SK-N-SH (cell line): ENCODE measurements around the gene RPP30. TPM values are rescaled to one million over a fixed set of nuclear protein-coding genes. Genes with fewer than 3 reads are reported as not detected.
A peak's percentile ranks its signal among the peaks of the same experiment; 100 is the strongest.

Experiments used
- CTCF ChIA-PET: fragments of 300-600, 350-600 bp; formaldehyde crosslinking; extraction: SDS; loops from one replicate; lab custom pipeline; 2021; lab: Yijun Ruan, JAX
- POLR2A ChIA-PET: fragments of 350-600 bp; sonication (Branson Sonifier 250); formaldehyde crosslinking; extraction: SDS; loops from one replicate; lab custom pipeline; 2020; ENCODE audit warnings: antibody characterized with exemption, inconsistent platforms; lab: Yijun Ruan, JAX
- DNase-seq: peaks from one replicate; pipeline ENCODE4 v3.0.0; 2012
- H2AFZ ChIP-seq: fragments of 200-600 bp; sonication (generic); 2 replicates; pipeline ENCODE4 v1.8.1; 2016; ENCODE audit warnings: antibody characterized with exemption, mild to moderate bottlenecking, low read depth
- H3F3A ChIP-seq: fragments of 200-600 bp; sonication (generic); replicated peaks from 2 replicates; pipeline ENCODE3; 2016; ENCODE audit warnings: antibody characterized with exemption, mild to moderate bottlenecking; ENCODE audit not compliant: insufficient read depth
- H3K27ac ChIP-seq, 2 experiments: fragments of 200-500 bp in 1 of 2; fragments of 200-600 bp in 1 of 2; sonication (Bioruptor generic) in 1 of 2; sonication (generic), shearing (Covaris generic) in 1 of 2; 2 replicates each; pipeline versions ENCODE4 v1.5.1 to v1.6.1; 2014 to 2016; ENCODE audit warnings: low read depth in 2 of 2, inconsistent platforms in 1 of 2, low read length in 1 of 2, mild to moderate bottlenecking in 1 of 2, mixed read lengths in 1 of 2
- H3K27me3 ChIP-seq: fragments of 200-600 bp; sonication (generic), shearing (Covaris generic); 2 replicates; pipeline ENCODE4 v1.6.1; 2016; ENCODE audit warnings: mixed run types; ENCODE audit not compliant: insufficient read depth
- H3K36me3 ChIP-seq, 2 experiments: fragments of 200-500 bp in 1 of 2; fragments of 200-600 bp in 1 of 2; sonication (Bioruptor generic) in 1 of 2; sonication (generic) in 1 of 2; replicated peaks in 1 of 2; 2 replicates each; pipeline versions ENCODE3 to v1.5.1; 2014 to 2016; ENCODE audit warnings: low read length in 1 of 2, mild to moderate bottlenecking in 1 of 2; ENCODE audit not compliant: insufficient read depth in 2 of 2, control insufficient read depth in 1 of 2
- H3K4me1 ChIP-seq, 2 experiments: fragments of 200-500 bp in 1 of 2; fragments of 200-600 bp in 1 of 2; sonication (Bioruptor generic) in 1 of 2; sonication (generic), shearing (Covaris generic) in 1 of 2; 2 replicates each; pipeline versions ENCODE4 v1.5.1 to v1.6.1; 2014 to 2016; ENCODE audit warnings: low read depth in 1 of 2, low read length in 1 of 2, mixed run types in 1 of 2; ENCODE audit not compliant: insufficient read depth in 2 of 2, control insufficient read depth in 1 of 2
- H3K4me2 ChIP-seq: fragments of 200-600 bp; sonication (generic), shearing (Covaris generic); 2 replicates; pipeline ENCODE4 v1.6.1; 2017; ENCODE audit warnings: mixed run types
- H3K4me3 ChIP-seq, 2 experiments: fragments of 200-500 bp in 1 of 2; fragments of 200-600 bp in 1 of 2; sonication (Bioruptor generic) in 1 of 2; sonication (generic), shearing (Covaris generic) in 1 of 2; 2 replicates each; pipeline versions ENCODE4 v1.5.1 to v1.8.1; 2014 to 2016; ENCODE audit warnings: low read depth in 2 of 2, inconsistent platforms in 1 of 2, low read length in 1 of 2, mild to moderate bottlenecking in 1 of 2, mixed read lengths in 1 of 2, moderate library complexity in 1 of 2
- H3K79me2 ChIP-seq: fragments of 200-600 bp; sonication (generic); 2 replicates; pipeline ENCODE4 v1.8.1; 2017; ENCODE audit warnings: mild to moderate bottlenecking; ENCODE audit not compliant: insufficient read depth
- H3K9ac ChIP-seq: fragments of 200-600 bp; sonication (generic); 2 replicates; pipeline ENCODE4 v1.6.1; 2017; ENCODE audit warnings: mixed run types
- H3K9me2 ChIP-seq: fragments of 200-600 bp; sonication (generic); 2 replicates; pipeline ENCODE4 v1.6.1; 2017; ENCODE audit warnings: mixed run types
- H3K9me3 ChIP-seq: fragments of 200-600 bp; sonication (generic); 2 replicates; pipeline ENCODE4 v1.6.1; 2017; ENCODE audit warnings: mixed run types, mild to moderate bottlenecking, moderate library complexity
- H4K20me1 ChIP-seq: fragments of 200-600 bp; sonication (generic); 2 replicates; pipeline ENCODE4 v1.6.1; 2017; ENCODE audit warnings: mild to moderate bottlenecking, mixed run types; ENCODE audit not compliant: insufficient read depth
- CTCF ChIP-seq: fragments of 200-600 bp; sonication (generic); IDR thresholded peaks from 2 replicates; pipeline ENCODE4 v1.6.1; 2017; ENCODE audit warnings: antibody characterized with exemption, mild to moderate bottlenecking, moderate library complexity
- EZH2phosphoT487 ChIP-seq: fragments of 200-600 bp; sonication (generic); IDR thresholded peaks from 2 replicates; pipeline ENCODE4 v1.6.1; 2017; ENCODE audit warnings: low read depth, mixed run types, mild to moderate bottlenecking, antibody characterized with exemption, moderate library complexity, borderline replicate concordance
- GABPA ChIP-seq: IDR thresholded peaks from 2 replicates; pipeline ENCODE4 v1.4.0; 2012; ENCODE audit warnings: low read depth, mild to moderate bottlenecking
- GATA2 ChIP-seq: sonication (generic); formaldehyde crosslinking; IDR thresholded peaks from 2 replicates; pipeline ENCODE4 v1.5.0; 2020; ENCODE audit warnings: mild to moderate bottlenecking, missing genetic modification reagents
- IRF3 ChIP-seq: fragments of 150-350 bp; IDR thresholded peaks from 2 replicates; pipeline ENCODE4 v1.6.1; 2016; ENCODE audit warnings: mild to moderate bottlenecking, low read depth, low read length
- MAX ChIP-seq: IDR thresholded peaks from 2 replicates; pipeline ENCODE4 v1.4.0; 2012; ENCODE audit warnings: low read depth
- MEF2A ChIP-seq: IDR thresholded peaks from 2 replicates; pipeline ENCODE4 v1.4.0; 2012; ENCODE audit warnings: low read depth, borderline replicate concordance
- MXI1 ChIP-seq: IDR thresholded peaks from 2 replicates; pipeline ENCODE4 v1.6.1; 2012; ENCODE audit warnings: mild to moderate bottlenecking, low read depth, low read length, improper control_type of control experiment
- NFIC ChIP-seq: IDR thresholded peaks from 2 replicates; pipeline ENCODE4 v1.4.0; 2012; ENCODE audit warnings: borderline replicate concordance
- PBX3 ChIP-seq: IDR thresholded peaks from 2 replicates; pipeline ENCODE4; 2012
- RAD21 ChIP-seq: IDR thresholded peaks from 2 replicates; pipeline ENCODE4 v1.6.1; 2012; ENCODE audit warnings: mild to moderate bottlenecking, low read length
- RCOR1 ChIP-seq: fragments of 150-350 bp; IDR thresholded peaks from 2 replicates; pipeline ENCODE4 v1.6.1; 2017; ENCODE audit warnings: antibody characterized with exemption, low read length
- REST ChIP-seq: IDR thresholded peaks from 2 replicates; pipeline ENCODE4 v1.6.1; 2012; ENCODE audit warnings: mild to moderate bottlenecking, low read depth, low read length, moderate library complexity
- RFX5 ChIP-seq: IDR thresholded peaks from 2 replicates; pipeline ENCODE4 v1.6.1; 2012; ENCODE audit warnings: mild to moderate bottlenecking, improper control_type of control experiment, low read length
- RXRA ChIP-seq: IDR thresholded peaks from 2 replicates; pipeline ENCODE4 v1.4.0; 2012; ENCODE audit warnings: low read depth, mild to moderate bottlenecking, borderline replicate concordance
- SMC3 ChIP-seq: IDR thresholded peaks from 2 replicates; pipeline ENCODE4 v1.6.1; 2012; ENCODE audit warnings: low read depth, low read length, improper control_type of control experiment
- TAF1 ChIP-seq: IDR thresholded peaks from 2 replicates; pipeline ENCODE4 v1.6.1; 2012; ENCODE audit warnings: low read depth, mild to moderate bottlenecking, low read length, moderate library complexity, borderline replicate concordance
- TCF12 ChIP-seq: IDR thresholded peaks from 2 replicates; pipeline ENCODE4 v1.4.0; 2012
- TEAD4 ChIP-seq: IDR thresholded peaks from 2 replicates; pipeline ENCODE4 v1.4.0; 2012; ENCODE audit warnings: mild to moderate bottlenecking, borderline replicate concordance; ENCODE audit not compliant: insufficient read depth
- USF1 ChIP-seq: IDR thresholded peaks from 2 replicates; pipeline ENCODE4 v1.4.0; 2012; ENCODE audit warnings: low read depth, borderline replicate concordance
- WGBS: methylation state at CpG from one replicate; pipeline ENCODE4 v1.1.6; 2017; ENCODE audit warnings: low lambda C conversion rate; 5-methylcytosine and 5-hydroxymethylcytosine counted together
- polyA plus RNA-seq, 3 experiments: library from polyadenylated mRNA; depleted of rRNA; stranded (reverse); fragments of >200 nt; gene quantifications; 2 replicates each; pipeline ENCODE4 v1.2.3, GENCODE V29; 2012

RPP30 gene
- 16.7 and 18.6 TPM in 2 replicates for polyA plus RNA-seq (2012; rRNA removed)
- polyA plus RNA-seq (2012; cell fraction: cytosol; rRNA removed): 18.9 and 21.0 TPM in 2 replicates
- 15.1 and 24.7 TPM in 2 replicates for polyA plus RNA-seq (2012; cell fraction: nucleus; rRNA removed)

- H3K79me2 ChIP-seq: peaks cover 31% of the 10 kb centered on the region
- H3K4me1 ChIP-seq: peaks cover 5 to 9% of the 10 kb centered on the region in 2 experiments; a peak in 3 of 4 replicates
- H3K4me2 ChIP-seq: peak within 1 kb of the TSS; percentile 85
- under 1% methylated on average over 31 of the region's 43 CpGs for WGBS
- H2AFZ ChIP-seq: peak within 1 kb of the TSS; percentile 95
- ChIA-PET POLR2A (no interaction called here), CTCF (interaction anchor here (0.7 to 2.2 kb wide), 13 partner anchors 8 to 1069 kb away, joined by 3 to 10 read pairs (median 4); partner anchors contain the start of gene HTR7)
- peak within 1 kb of the TSS; percentile 25 to 60; a peak in 3 of 4 replicates for H3K27ac ChIP-seq
- no peaks in the 10 kb centered on the region for H3F3A ChIP-seq
- DNase-seq: peak; percentile 87
- no peaks in the 10 kb centered on the region for H4K20me1 ChIP-seq
- H3K9me3 ChIP-seq: peaks cover 10% of the 10 kb centered on the region; the same call in 1 of the 2 replicates
- no peaks in the 10 kb centered on the region for H3K27me3 ChIP-seq
- H3K4me3 ChIP-seq: peak within 1 kb of the TSS; percentile 88 to 91
- peak within 1 kb of the TSS; percentile 69 for H3K9ac ChIP-seq
- no peaks in the 10 kb centered on the region for H3K9me2 ChIP-seq
- peaks cover 11 to 19% of the 10 kb centered on the region in 2 experiments for H3K36me3 ChIP-seq
- TF ChIP-seq TCF12 (no peak), PBX3 (no peak), TAF1 (peak; percentile 76), TEAD4 (no peak), MAX (0 out of 2 replicates have a peak, but pooled peaks have one; percentile 29), GATA2 (CRISPR knock-in tag) (no peak), REST (no peak), NFIC (no peak), GABPA (no peak), MXI1 (peak; percentile 74), CTCF (no peak), IRF3 (no peak), MEF2A (no peak), EZH2phosphoT487 (no peak), RAD21 (no peak), SMC3 (no peak), RXRA (no peak), RFX5 (no peak), USF1 (peak; percentile 69), RCOR1 (no peak)
Measured at GRCh38 chr10:90871766-90872647, at the start of gene RPP30. TSS of gene RPP30 (plus strand) at chr10:90871974. CDS start at chr10:90871987, 13 bp downstream.
